ENCODE results near the gene ATE1. TPM values are rescaled to one million over a fixed set of nuclear protein-coding genes. Genes with fewer than 3 reads are reported as not detected.
"Not testable (repeated sequence)": the region's sequence is repeated elsewhere in the genome, so short reads cannot be mapped to it uniquely, and the experiment has no call there.

The ATE1 gene
- total RNA-seq, 2 experiments from 2014 or later = 26.6 to 28.1 TPM

GRCh38 chr10:121710207-121710606, 217.6 kb downstream of the ATE1 start:
- ATAC-seq (no peak), DNase-seq (no peak)
- CTCF ChIA-PET = no interaction called here
- Mint-ChIP-seq H3K27me3 (peaks cover 15% of the 10 kb centered on the region), H3K27ac (no peak overlapping the region), H3K4me3 (no peak overlapping the region), H3K9me3 (ENCODE audit: low read depth) (no peaks in the 10 kb centered on the region), H3K36me3 (no peaks in the 10 kb centered on the region), H3K4me1 (no peaks in the 10 kb centered on the region)

GRCh38 chr10:121709675-121710073, 218.2 kb downstream of the ATE1 start:
- Mint-ChIP-seq H3K9me3 (ENCODE audit: low read depth) (no peaks in the 10 kb centered on the region), H3K27me3 (peaks cover 15% of the 10 kb centered on the region), H3K4me1 (no peaks in the 10 kb centered on the region), H3K4me3 (no peak overlapping the region), H3K27ac (no peak overlapping the region), H3K36me3 (no peaks in the 10 kb centered on the region)
- CTCF ChIA-PET = no interaction called here
- DNase-seq (no peak), ATAC-seq (no peak)

GRCh38 chr10:121708728-121709674, 218.8 kb downstream of the ATE1 start:
- Mint-ChIP-seq H3K4me3 (no peak overlapping the region), H3K27me3 (peaks cover 15% of the 10 kb centered on the region), H3K36me3 (no peaks in the 10 kb centered on the region), H3K27ac (no peak overlapping the region), H3K9me3 (ENCODE audit: low read depth) (no peaks in the 10 kb centered on the region), H3K4me1 (no peaks in the 10 kb centered on the region)
- ATAC-seq = no peak
- no peak for DNase-seq
- CTCF ChIA-PET = no interaction called here

- ATAC-seq (no peak), DNase-seq (no peak)
- Mint-ChIP-seq H3K27ac (no peak overlapping the region), H3K27me3 (no peaks in the 10 kb centered on the region), H3K9me3 (ENCODE audit: low read depth) (no peaks in the 10 kb centered on the region), H3K4me1 (no peaks in the 10 kb centered on the region), H3K36me3 (no peaks in the 10 kb centered on the region), H3K4me3 (no peak overlapping the region)
- CTCF ChIA-PET = no interaction called here
These were observed 225.2 kb downstream of the ATE1 start for GRCh38 chr10:121702351-121703320.

GRCh38 chr10:121700416-121700815, 227.4 kb downstream of the ATE1 start:
- no peaks in the 10 kb centered on the region for H3K36me3 Mint-ChIP-seq

GRCh38 chr10:121699703-121700102, 228.1 kb downstream of the ATE1 start:
- H3K4me1 Mint-ChIP-seq; H3K9me3 Mint-ChIP-seq (ENCODE audit: low read depth); H3K4me3 Mint-ChIP-seq; CTCF ChIA-PET; H3K27ac Mint-ChIP-seq; H3K27me3 Mint-ChIP-seq; DNase-seq; H3K36me3 Mint-ChIP-seq; ATAC-seq: not testable (repeated sequence)

More at GRCh38 chr10:121700416-121700815, 227.4 kb downstream of the ATE1 start:
- Mint-ChIP-seq H3K27ac (no peak overlapping the region), H3K9me3 (ENCODE audit: low read depth) (no peaks in the 10 kb centered on the region), H3K27me3 (no peaks in the 10 kb centered on the region), H3K4me1 (no peaks in the 10 kb centered on the region), H3K4me3 (no peak overlapping the region)
- CTCF ChIA-PET = no interaction called here
- no peak for ATAC-seq
- no peak for DNase-seq

GRCh38 chr10:121698902-121699301, 228.9 kb downstream of the ATE1 start:
- ATAC-seq (no peak), DNase-seq (no peak)
- H3K9me3 Mint-ChIP-seq (ENCODE audit: low read depth) = no peaks in the 10 kb centered on the region
- no peaks in the 10 kb centered on the region for H3K27me3 Mint-ChIP-seq
- H3K4me1 Mint-ChIP-seq = no peaks in the 10 kb centered on the region
- CTCF ChIA-PET = no interaction called here
- H3K4me3 Mint-ChIP-seq = no peak overlapping the region
- H3K27ac Mint-ChIP-seq = no peak overlapping the region
- H3K36me3 Mint-ChIP-seq = no peaks in the 10 kb centered on the region

- CTCF ChIA-PET = no interaction called here
- ATAC-seq = no peak
These were observed 229.5 kb downstream of the ATE1 start for GRCh38 chr10:121698336-121698735.

GRCh38 chr10:121696854-121697253, 231.0 kb downstream of the ATE1 start:
- CTCF ChIA-PET = no interaction called here
- DNase-seq = no peak
- H3K4me3 Mint-ChIP-seq = no peak overlapping the region
- H3K4me1 Mint-ChIP-seq = no peaks in the 10 kb centered on the region
- no peaks in the 10 kb centered on the region for H3K36me3 Mint-ChIP-seq
- no peaks in the 10 kb centered on the region for H3K27me3 Mint-ChIP-seq
- no peak for ATAC-seq
- no peaks in the 10 kb centered on the region for H3K9me3 Mint-ChIP-seq (ENCODE audit: low read depth)
- H3K27ac Mint-ChIP-seq = no peak overlapping the region

More at GRCh38 chr10:121698336-121698735, 229.5 kb downstream of the ATE1 start:
- DNase-seq = no peak
- no peak overlapping the region for H3K27ac Mint-ChIP-seq
- no peaks in the 10 kb centered on the region for H3K9me3 Mint-ChIP-seq (ENCODE audit: low read depth)
- no peaks in the 10 kb centered on the region for H3K27me3 Mint-ChIP-seq
- H3K36me3 Mint-ChIP-seq = no peaks in the 10 kb centered on the region
- no peaks in the 10 kb centered on the region for H3K4me1 Mint-ChIP-seq
- no peak overlapping the region for H3K4me3 Mint-ChIP-seq

- Mint-ChIP-seq H3K4me1 (no peaks in the 10 kb centered on the region), H3K27ac (no peak overlapping the region), H3K9me3 (ENCODE audit: low read depth) (no peaks in the 10 kb centered on the region), H3K36me3 (no peaks in the 10 kb centered on the region), H3K27me3 (no peaks in the 10 kb centered on the region), H3K4me3 (no peak overlapping the region)
- CTCF ChIA-PET = no interaction called here
- ATAC-seq = no peak
- DNase-seq = no peak
These were observed 231.9 kb downstream of the ATE1 start for GRCh38 chr10:121695731-121696464.

GRCh38 chr10:121694966-121695643, 232.7 kb downstream of the ATE1 start:
- Mint-ChIP-seq H3K27ac (no peak overlapping the region), H3K36me3 (no peaks in the 10 kb centered on the region)
- CTCF ChIA-PET = no interaction called here

GRCh38 chr10:121694327-121694965, 233.4 kb downstream of the ATE1 start:
- Mint-ChIP-seq H3K27me3 (no peaks in the 10 kb centered on the region), H3K27ac (no peak overlapping the region), H3K36me3 (no peaks in the 10 kb centered on the region), H3K4me1 (no peaks in the 10 kb centered on the region), H3K4me3 (no peak overlapping the region), H3K9me3 (ENCODE audit: low read depth) (no peaks in the 10 kb centered on the region)
- DNase-seq (no peak), ATAC-seq (no peak)
- CTCF ChIA-PET = no interaction called here

More at GRCh38 chr10:121694966-121695643, 232.7 kb downstream of the ATE1 start:
- Mint-ChIP-seq H3K27me3 (no peaks in the 10 kb centered on the region), H3K4me3 (no peak overlapping the region), H3K9me3 (ENCODE audit: low read depth) (no peaks in the 10 kb centered on the region), H3K4me1 (no peaks in the 10 kb centered on the region)
- ATAC-seq (no peak), DNase-seq (no peak)

Measured in activated CD8-positive, alpha-beta memory T cell treated with anti-CD3 and anti-CD28 coated beads, Interleukin-2, amount 10 ng/mL, durations not matched to agents 7 days and 5 days (primary cell).